Activated CD8-positive, alpha-beta memory T cell treated with anti-CD3 and anti-CD28 coated beads for 36 hours (primary cell): Measurements from ENCODE around the gene CYSTM1. TPM values are rescaled to one million over a fixed set of nuclear protein-coding genes. Genes with fewer than 3 reads are reported as not detected.
"Not testable (repeated sequence)": the region's sequence is repeated elsewhere in the genome, so short reads cannot be mapped to it uniquely, and the experiment has no call there.

Source experiments
- CTCF ChIA-PET: fragments of 350-600 bp; sonication (Branson Sonifier 250); formaldehyde crosslinking; loops from one replicate; lab custom pipeline; 2021; ENCODE audit warnings: antibody characterized with exemption; lab: Charles Lee
- POLR2A ChIA-PET: fragments of 350-600 bp; sonication (Branson Sonifier 250); formaldehyde crosslinking; loops from one replicate; lab custom pipeline; 2021; ENCODE audit warnings: antibody characterized with exemption; lab: Charles Lee
- total RNA-seq, 2 experiments: library from RNA; stranded (reverse); gene quantifications; one replicate each; pipeline ENCODE4 v1.2.3, GENCODE V29; 2021

CYSTM1 gene
- total RNA-seq, 2 experiments from 2014 or later, result 20.7 to 21.5 TPM

GRCh38 chr5:140192715-140193430 is 17.9 kb downstream of the CYSTM1 start:
- ChIA-PET POLR2A (no interaction called here), CTCF (no interaction called here)

GRCh38 chr5:140194662-140195061 is 19.7 kb downstream of the CYSTM1 start:
- ChIA-PET POLR2A (interaction anchor here (0.6 kb wide), 1 partner anchor 45 kb away, joined by 3 read pairs; no protein-coding TSS in a partner anchor), CTCF (interaction anchor here (1.0 kb wide), 1 partner anchor 38 kb away, joined by 3 read pairs; no protein-coding TSS in a partner anchor)

GRCh38 chr5:140196115-140196814 is 21.3 kb downstream of the CYSTM1 start:
- CTCF ChIA-PET, result interaction anchor here (0.6 kb wide), 1 partner anchor 332 kb away, joined by 4 read pairs; no protein-coding TSS in a partner anchor
- POLR2A ChIA-PET, result no interaction called here

- POLR2A ChIA-PET, result no interaction called here
- CTCF ChIA-PET, result no interaction called here
These were observed 22.0 kb downstream of the CYSTM1 start for GRCh38 chr5:140197023-140197422.

- CTCF ChIA-PET, POLR2A ChIA-PET: not testable (repeated sequence)
These were observed 23.9 kb downstream of the CYSTM1 start for GRCh38 chr5:140198915-140199314.

GRCh38 chr5:140202078-140202477 is 27.1 kb downstream of the CYSTM1 start:
- ChIA-PET POLR2A (no interaction called here), CTCF (no interaction called here)

GRCh38 chr5:140202610-140203009 is 27.6 kb downstream of the CYSTM1 start:
- ChIA-PET POLR2A (no interaction called here), CTCF (no interaction called here)

- ChIA-PET CTCF (no interaction called here), POLR2A (no interaction called here)
These were observed 30.2 kb downstream of the CYSTM1 start for GRCh38 chr5:140205216-140205615.

- POLR2A ChIA-PET, result no interaction called here
- CTCF ChIA-PET, result no interaction called here
These were observed 31.0 kb downstream of the CYSTM1 start for GRCh38 chr5:140205952-140206351.

- POLR2A ChIA-PET, result no interaction called here
- CTCF ChIA-PET, result no interaction called here
These were observed 32.4 kb downstream of the CYSTM1 start for GRCh38 chr5:140207250-140207964.

GRCh38 chr5:140208065-140208464 is 33.1 kb downstream of the CYSTM1 start:
- CTCF ChIA-PET, result no interaction called here
- POLR2A ChIA-PET, result no interaction called here

GRCh38 chr5:140213370-140213983 is 38.5 kb downstream of the CYSTM1 start:
- POLR2A ChIA-PET, result no interaction called here
- CTCF ChIA-PET, result interaction anchor here (0.7 kb wide), 2 partner anchors 36 to 42 kb away, joined by 3 to 4 read pairs; no protein-coding TSS in a partner anchor

GRCh38 chr5:140214831-140215230 is 39.8 kb downstream of the CYSTM1 start:
- POLR2A ChIA-PET, result no interaction called here
- CTCF ChIA-PET, result interaction anchor here (0.5 to 0.6 kb wide), 3 partner anchors 135 to 1507 kb away, joined by 3 read pairs; no protein-coding TSS in a partner anchor

GRCh38 chr5:140215276-140215675 is 40.3 kb downstream of the CYSTM1 start:
- CTCF ChIA-PET, result interaction anchor here (0.5 kb wide), 1 partner anchor 135 kb away, joined by 3 read pairs; no protein-coding TSS in a partner anchor
- POLR2A ChIA-PET, result no interaction called here

GRCh38 chr5:140216478-140217074 is 41.6 kb downstream of the CYSTM1 start:
- POLR2A ChIA-PET, result interaction anchor here (0.6 to 0.7 kb wide), 2 partner anchors 28 to 244 kb away, joined by 4 to 6 read pairs; no protein-coding TSS in a partner anchor

GRCh38 chr5:140217299-140218026 is 42.5 kb downstream of the CYSTM1 start:
- CTCF ChIA-PET, result interaction anchor here (1.3 kb wide), 1 partner anchor 146 kb away, joined by 3 read pairs; no protein-coding TSS in a partner anchor

More at GRCh38 chr5:140216478-140217074, 41.6 kb downstream of the CYSTM1 start:
- CTCF ChIA-PET, result no interaction called here

GRCh38 chr5:140219068-140219991 is 44.3 kb downstream of the CYSTM1 start:
- CTCF ChIA-PET, result no interaction called here
- POLR2A ChIA-PET, result no interaction called here

More at GRCh38 chr5:140217299-140218026, 42.5 kb downstream of the CYSTM1 start:
- POLR2A ChIA-PET, result interaction anchor here (0.7 kb wide), 1 partner anchor 245 kb away, joined by 4 read pairs; no protein-coding TSS in a partner anchor
